Peyer's patch (tissue), 4 donors: Measurements from ENCODE around the gene SLC2A1. TPM values are rescaled to one million over a fixed set of nuclear protein-coding genes. Genes with fewer than 3 reads are reported as not detected.

Experiments
- DNase-seq, 3 donors: peaks; one replicate each; pipeline ENCODE4 v3.0.0-alpha.2; 2017 to 2019
- H3K27ac ChIP-seq, 4 donors: fragments of 200-600 bp; sonication (generic); one replicate each; pipeline ENCODE4 v1.5.1; 2016 to 2019
- H3K27me3 ChIP-seq, 2 donors: fragments of 200-600 bp; sonication (generic); one replicate each; pipeline ENCODE4 v1.5.1; 2019
- H3K36me3 ChIP-seq, 3 donors: fragments of 200-600 bp; sonication (generic); one replicate each; pipeline ENCODE4 v1.5.1; 2016 to 2019
- H3K4me1 ChIP-seq, 4 donors: fragments of 200-600 bp; sonication (generic); one replicate each; pipeline ENCODE4 v1.5.1; 2016 to 2019
- H3K4me3 ChIP-seq, 4 donors: fragments of 200-600 bp; sonication (generic); 1 replicate in 3 of 4; 2 replicates in 1 of 4; pipeline ENCODE4 v1.5.1; 2016 to 2019; ENCODE audit warnings: mild to moderate bottlenecking in 1 of 4
- H3K9me3 ChIP-seq, 4 donors: fragments of 200-600 bp; sonication (generic); one replicate each; pipeline ENCODE4 v1.5.1; 2016 to 2019; ENCODE audit warnings: mild to moderate bottlenecking in 1 of 4
- CTCF ChIP-seq, 6 experiments: fragments of 450-650 bp in 4 of 6; fragments of 200-600 bp in 2 of 6; sonication (generic) in 1 of 6; IDR thresholded peaks; one replicate each; pipeline ENCODE4 v1.5.1; 2017 to 2019; ENCODE audit warnings: antibody characterized with exemption in 6 of 6, mild to moderate bottlenecking in 3 of 6, moderate library complexity in 1 of 6
- POLR2A ChIP-seq, 2 donors: fragments of 450-650 bp; IDR thresholded peaks; one replicate each; pipeline ENCODE4 v1.5.1; 2017; ENCODE audit warnings: antibody characterized with exemption in 2 of 2, mild to moderate bottlenecking in 2 of 2, moderate library complexity in 2 of 2
- total RNA-seq, 4 donors: library from RNA; depleted of rRNA; stranded (reverse); fragments of >200 nt; gene quantifications; one replicate each; pipeline ENCODE4 v1.1.0, GENCODE V29; 2016

SLC2A1 gene
- total RNA-seq, 4 donors from 2014 or later, result 15.7 to 35.7 (median 32.3) TPM

GRCh38 chr1:42926879-42927242 lies 31.8 kb downstream of the SLC2A1 start:
- Histone ChIP-seq H3K36me3 (peaks cover 0 to 38% (median 0%) of the 10 kb centered on the region in 3 donors), H3K4me3 (no peak overlapping the region), H3K27ac (no peak overlapping the region), H3K27me3 (no peaks in the 10 kb centered on the region), H3K9me3 (no peaks in the 10 kb centered on the region), H3K4me1 (peaks cover 0 to 9% (median 5%) of the 10 kb centered on the region in 4 donors)
- DNase-seq, result no peak
- no peak for TF ChIP-seq CTCF (IDR thresholded peaks at IDR 0.05)
- TF ChIP-seq POLR2A (IDR thresholded peaks at IDR 0.05), result no peak

- Histone ChIP-seq H3K27me3 (no peaks in the 10 kb centered on the region), H3K36me3 (peaks cover 0 to 38% (median 0%) of the 10 kb centered on the region in 3 donors), H3K27ac (no peak overlapping the region), H3K9me3 (no peaks in the 10 kb centered on the region), H3K4me1 (peaks cover 0 to 5% (median 3%) of the 10 kb centered on the region in 4 donors), H3K4me3 (no peak overlapping the region)
- TF ChIP-seq CTCF (IDR thresholded peaks at IDR 0.05) (no peak), POLR2A (IDR thresholded peaks at IDR 0.05) (no peak)
- no peak for DNase-seq
Measured at GRCh38 chr1:42926235-42926878, 32.3 kb downstream of the SLC2A1 start.

GRCh38 chr1:42924851-42925760 lies 33.6 kb downstream of the SLC2A1 start:
- peak in 1 of 3 donors; percentile 53 for DNase-seq
- Histone ChIP-seq H3K9me3 (no peaks in the 10 kb centered on the region), H3K4me1 (peaks cover 0 to 3% (median 0%) of the 10 kb centered on the region in 4 donors), H3K27me3 (no peaks in the 10 kb centered on the region), H3K36me3 (peaks cover 0 to 34% (median 0%) of the 10 kb centered on the region in 3 donors), H3K4me3 (peak overlapping the region; percentile 64 to 85 (median 81)), H3K27ac (peak overlapping the region; percentile 90 to 98 (median 94))
- no peak for TF ChIP-seq CTCF (IDR thresholded peaks at IDR 0.05)
- TF ChIP-seq POLR2A (IDR thresholded peaks at IDR 0.05), result no peak

GRCh38 chr1:42924082-42924850 lies 34.4 kb downstream of the SLC2A1 start:
- peak overlapping the region; percentile 90 to 98 (median 94) for H3K27ac ChIP-seq
- peak; percentile 45 to 58 for TF ChIP-seq POLR2A (IDR thresholded peaks at IDR 0.05)
- TF ChIP-seq CTCF (IDR thresholded peaks at IDR 0.05), result peak in 3 of 6 experiments; percentile 9 to 36 (median 21)
- H3K27me3 ChIP-seq, result no peaks in the 10 kb centered on the region
- H3K9me3 ChIP-seq, result no peaks in the 10 kb centered on the region
- peak overlapping the region; percentile 64 to 85 (median 81) for H3K4me3 ChIP-seq
- DNase-seq, result peak; percentile 94 to 98 (median 96)
- H3K4me1 ChIP-seq, result peaks cover 0 to 3% (median 0%) of the 10 kb centered on the region in 4 donors
- peaks cover 0 to 26% (median 0%) of the 10 kb centered on the region in 3 donors for H3K36me3 ChIP-seq
